T-cell (primary cell): ENCODE data around the gene FAR1. TPM values are rescaled to one million over a fixed set of nuclear protein-coding genes. Genes with fewer than 3 reads are reported as not detected.

Experiments
- ATAC-seq, 4 experiments: fragments of 200-7000 bp in 3 of 4; fragments of 150-1000 bp in 1 of 4; cut with Tn5 transposase; replicated peaks in 1 of 4; 1 replicate in 3 of 4; 2 replicates in 1 of 4; pipeline ENCODE4 v1.10.0; 2021; ENCODE audit warnings: moderate library complexity in 3 of 4, mild to moderate bottlenecking in 2 of 4, moderate number of reproducible peaks in 1 of 4
- CTCF ChIA-PET, 2 donors: fragments of 300-600 bp; sonication (Branson Sonifier 250); formaldehyde crosslinking; loops; one replicate each; lab custom pipeline; 2022; ENCODE audit warnings: antibody characterized with exemption in 2 of 2; lab: Charles Lee
- POLR2A ChIA-PET, 2 donors: fragments of 300-600 bp; sonication (Branson Sonifier 250); formaldehyde crosslinking; loops; one replicate each; lab custom pipeline; 2022; ENCODE audit warnings: antibody characterized with exemption in 2 of 2; lab: Charles Lee
- DNase-seq, 35 experiments: peaks; one replicate each; pipeline versions ENCODE4 v3.0.0 to v3.0.0-alpha.2; 2013 to 2023
- H3K27ac ChIP-seq: one replicate; pipeline ENCODE4 v1.5.1; 2013; ENCODE audit warnings: low read length
- H3K27me3 ChIP-seq, 2 experiments: replicated peaks in 1 of 2; 1 replicate in 1 of 2; 2 replicates in 1 of 2; pipeline versions ENCODE4 v1.6.1 to v1.7.0; 2013; ENCODE audit warnings: low read length in 1 of 2, mixed read lengths in 1 of 2; ENCODE audit not compliant: control insufficient read depth in 2 of 2, insufficient read depth in 2 of 2; ENCODE audit errors: extremely low read depth in 1 of 2
- H3K36me3 ChIP-seq, 2 donors: 1 replicate in 1 of 2; 2 replicates in 1 of 2; pipeline versions ENCODE4 v1.6.1 to v1.7.0; 2013; ENCODE audit warnings: low read length in 1 of 2; ENCODE audit not compliant: control insufficient read depth in 2 of 2, insufficient read depth in 1 of 2; ENCODE audit errors: extremely low read depth in 1 of 2
- H3K4me1 ChIP-seq, 2 experiments: 1 replicate in 1 of 2; 2 replicates in 1 of 2; pipeline versions ENCODE4 v1.6.1 to v1.7.0; 2013; ENCODE audit warnings: low read length in 2 of 2, mixed read lengths in 1 of 2; ENCODE audit not compliant: insufficient read depth in 2 of 2, control insufficient read depth in 1 of 2; ENCODE audit errors: extremely low read depth in 1 of 2
- H3K4me3 ChIP-seq, 2 donors: 1 replicate in 1 of 2; 2 replicates in 1 of 2; pipeline versions ENCODE4 v1.5.1 to v1.7.0; 2013; ENCODE audit warnings: mild to moderate bottlenecking in 2 of 2, low read length in 1 of 2, moderate library complexity in 1 of 2; ENCODE audit not compliant: control insufficient read depth in 1 of 2; ENCODE audit errors: extremely low read depth in 1 of 2
- H3K9me3 ChIP-seq: 2 replicates; pipeline ENCODE4 v1.7.0; 2013
- H3K27ac Mint-ChIP-seq, 2 donors: one replicate each; pipeline ENCODE4 v1.8.0; 2020 to 2021; ENCODE audit warnings: mild to moderate bottlenecking in 2 of 2, mixed read lengths in 2 of 2
- H3K27me3 Mint-ChIP-seq, 2 donors: one replicate each; pipeline ENCODE4 v1.8.0; 2021 to 2022; ENCODE audit warnings: mixed read lengths in 2 of 2
- H3K36me3 Mint-ChIP-seq: one replicate; pipeline ENCODE4 v1.8.0; 2021; ENCODE audit warnings: mixed read lengths
- H3K4me1 Mint-ChIP-seq, 3 donors: one replicate each; pipeline ENCODE4 v1.8.0; 2020 to 2022; ENCODE audit warnings: mixed read lengths in 3 of 3, mild to moderate bottlenecking in 1 of 3
- H3K4me3 Mint-ChIP-seq, 3 donors: one replicate each; pipeline ENCODE4 v1.8.0; 2020 to 2022; ENCODE audit warnings: mild to moderate bottlenecking in 3 of 3, mixed read lengths in 3 of 3, moderate library complexity in 3 of 3
- H3K9me3 Mint-ChIP-seq, 3 donors: one replicate each; pipeline ENCODE4 v1.8.0; 2020 to 2022; ENCODE audit warnings: mixed read lengths in 3 of 3
- WGBS: methylation state at CpG from one replicate; pipeline ENCODE4 v1.1.5; 2013; ENCODE audit warnings: missing lambda C conversion rate; ENCODE audit not compliant: insufficient coverage; 5-methylcytosine and 5-hydroxymethylcytosine counted together
- total RNA-seq, 35 experiments: library from RNA in 6 of 35; stranded (reverse) in 6 of 35; fragments of 120-200 nt in 1 of 35; gene quantifications; one replicate each; pipeline versions ENCODE4 v1.2.1 to v1.2.4 and lab custom pipeline; 2013 to 2026

Gene FAR1
- total RNA-seq, 5 donors from 2014 or later (not counting 1 experiment from before 2014, with no cell fraction given), result 25.2 to 35.2 (median 29.6) TPM

DNA sequence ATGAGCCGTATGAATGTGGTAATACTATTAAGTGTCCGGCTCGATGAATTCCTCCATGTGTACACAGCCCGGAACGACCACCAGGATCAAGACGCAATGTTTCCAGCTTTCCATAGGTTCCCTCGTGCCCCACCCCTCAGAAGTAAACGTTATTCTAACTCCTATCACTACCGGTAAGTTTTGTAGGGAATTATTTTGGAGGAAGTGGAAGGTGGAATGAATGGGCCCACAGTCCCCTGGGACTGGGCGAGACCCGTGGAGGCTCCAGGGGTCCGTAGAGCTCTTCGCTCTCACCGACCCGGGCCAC, 720 bp upstream of the FAR1 start:
- Mint-ChIP-seq H3K9me3 (no peaks in the 10 kb centered on the region), H3K4me1 (peaks cover 40 to 50% (median 41%) of the 10 kb centered on the region in 3 donors), H3K27ac (peak overlapping the region in 1 of 2 donors; percentile 83), H3K27me3 (peaks cover 7 to 13% of the 10 kb centered on the region in 2 donors), H3K4me3 (peak overlapping the region; percentile 84 to 97 (median 85)), H3K36me3 (no peaks in the 10 kb centered on the region)
- Histone ChIP-seq H3K36me3 (no peaks in the 10 kb centered on the region), H3K27me3 (peaks cover 0 to 6% of the 10 kb centered on the region in 2 experiments), H3K4me1 (peaks cover 11 to 24% of the 10 kb centered on the region in 2 experiments), H3K4me3 (peak overlapping the region; percentile 71 to 81), H3K27ac (peak overlapping the region; percentile 56), H3K9me3 (no peaks in the 10 kb centered on the region)
- ChIA-PET CTCF (interaction anchor here in 1 of 2 donors (0.8 to 1.4 kb wide), 5 partner anchors 8 to 180 kb away, joined by 3 to 7 read pairs (median 4); no protein-coding TSS in a partner anchor), POLR2A (interaction anchor here in 1 of 2 donors (0.6 kb wide), 1 partner anchor 349 kb away, joined by 5 read pairs; no protein-coding TSS in a partner anchor)
- DNase-seq (peak in 1 of 35 experiments; percentile 6), ATAC-seq (no peak)
- 6% methylated on average over 6 of the region's 15 CpGs for WGBS

DNA sequence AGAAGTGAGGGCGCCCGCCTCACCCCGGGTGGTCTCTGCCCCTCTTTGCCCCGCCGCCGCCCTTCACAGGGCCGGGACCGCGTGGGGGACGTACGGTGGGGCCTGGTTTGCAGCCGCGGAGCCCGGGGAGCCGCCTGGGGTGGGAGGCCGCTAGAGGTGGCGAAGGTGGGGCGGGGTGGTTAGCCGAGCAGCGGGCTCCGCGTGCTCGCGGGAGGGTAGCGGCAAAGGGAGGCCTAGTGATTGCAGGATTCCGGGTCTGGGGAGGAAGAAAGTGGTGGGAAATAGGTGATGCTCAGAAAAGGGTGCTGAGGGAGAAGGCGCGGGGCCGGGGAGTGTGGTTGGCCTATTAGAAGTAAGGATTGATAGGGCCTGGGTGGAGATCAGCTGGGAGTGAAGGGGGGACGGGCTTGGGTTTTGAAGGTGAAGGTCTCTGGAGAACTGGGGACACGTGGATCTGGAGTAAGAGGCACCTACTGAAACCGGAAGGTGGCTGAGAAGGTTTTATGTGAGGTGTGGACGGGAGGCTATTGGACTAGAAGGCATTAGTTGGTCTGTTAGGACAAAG, 571 bp downstream of the FAR1 start:
- Mint-ChIP-seq H3K27ac (peak overlapping the region; percentile 40 to 72), H3K4me3 (peak overlapping the region; percentile 88 to 97 (median 92)), H3K9me3 (no peaks in the 10 kb centered on the region), H3K4me1 (peaks cover 45 to 54% (median 46%) of the 10 kb centered on the region in 3 donors), H3K27me3 (peaks cover 4 to 9% of the 10 kb centered on the region in 2 donors), H3K36me3 (no peaks in the 10 kb centered on the region)
- Histone ChIP-seq H3K4me1 (peaks cover 11 to 24% of the 10 kb centered on the region in 2 experiments), H3K27ac (peak overlapping the region; percentile 50), H3K9me3 (no peaks in the 10 kb centered on the region), H3K27me3 (peaks cover 0 to 6% of the 10 kb centered on the region in 2 experiments), H3K36me3 (no peaks in the 10 kb centered on the region), H3K4me3 (peak overlapping the region; percentile 41 to 81)
- ChIA-PET POLR2A (interaction anchor here in 1 of 2 donors (0.5 kb wide), 1 partner anchor 198 kb away, joined by 4 read pairs; no protein-coding TSS in a partner anchor), CTCF (interaction anchor here in 1 of 2 donors (1.4 kb wide), 1 partner anchor 15 kb away, joined by 3 read pairs; no protein-coding TSS in a partner anchor)
- ATAC-seq, result peak; percentile 14 to 28 (median 20)
- WGBS, result under 1% methylated on average over 33 of the region's 33 CpGs
- peak in 34 of 35 experiments; percentile 8 to 61 (median 42) for DNase-seq

DNA sequence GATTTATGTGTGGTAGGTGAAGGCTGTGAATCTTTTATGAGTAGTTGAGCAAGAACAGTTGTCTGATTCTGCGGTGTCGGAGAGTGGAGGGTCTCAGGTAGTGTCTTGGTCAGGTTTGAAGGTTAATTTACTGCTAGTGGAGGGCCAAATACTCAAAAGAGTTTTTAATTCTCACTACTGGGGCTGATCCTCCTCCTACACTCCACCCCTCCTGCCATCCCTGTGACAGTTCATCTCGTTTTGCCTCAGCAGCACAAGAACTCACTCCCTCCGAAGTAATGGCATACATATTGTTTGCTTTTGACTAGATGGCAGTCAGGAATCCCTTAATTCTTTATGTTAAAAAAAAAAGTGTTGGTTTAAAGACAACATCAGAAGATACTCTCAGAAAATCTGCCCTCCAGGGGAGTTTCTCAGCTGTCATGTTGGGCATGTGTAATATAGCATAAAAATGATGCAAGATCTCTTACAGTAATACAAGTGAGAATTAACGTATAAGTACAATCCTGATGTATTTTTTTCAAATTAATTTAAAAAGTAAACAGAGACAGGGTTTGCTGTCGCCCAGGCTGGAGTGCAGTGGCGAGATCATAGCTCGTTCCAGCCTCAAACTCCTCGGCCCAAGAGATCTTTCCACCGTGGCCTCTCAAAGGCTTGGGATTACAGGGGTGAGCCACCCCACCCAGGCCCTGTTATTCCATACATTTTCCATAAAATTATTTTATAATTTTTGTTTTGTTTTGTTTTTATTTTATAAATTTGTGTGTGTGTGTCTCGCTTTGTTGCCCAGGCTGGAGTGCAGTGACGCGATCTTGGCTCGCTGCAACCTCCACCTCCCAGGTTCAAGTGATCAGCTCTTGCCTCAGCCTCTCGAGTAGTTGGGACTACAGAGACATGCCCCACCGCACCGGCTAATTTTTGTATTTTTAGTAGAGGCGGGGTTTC, 1.3 kb downstream of the FAR1 start:
- Mint-ChIP-seq H3K4me1 (peaks cover 51 to 58% (median 52%) of the 10 kb centered on the region in 3 donors), H3K27ac (peak overlapping the region; percentile 40 to 72), H3K36me3 (peaks cover under 1% of the 10 kb centered on the region), H3K4me3 (peak overlapping the region; percentile 88 to 97 (median 92)), H3K27me3 (peaks cover 2 to 5% of the 10 kb centered on the region in 2 donors), H3K9me3 (no peaks in the 10 kb centered on the region)
- Histone ChIP-seq H3K27me3 (peaks cover 0 to 5% of the 10 kb centered on the region in 2 experiments), H3K36me3 (no peaks in the 10 kb centered on the region), H3K4me1 (peaks cover 11 to 24% of the 10 kb centered on the region in 2 experiments), H3K27ac (peak overlapping the region; percentile 50), H3K4me3 (peak overlapping the region; percentile 41 to 81), H3K9me3 (no peaks in the 10 kb centered on the region)
- 100% methylated on average over 6 of the region's 18 CpGs for WGBS
- CTCF ChIA-PET, result interaction anchor here in 1 of 2 donors (0.6 to 1.4 kb wide), 2 partner anchors 15 to 624 kb away, joined by 3 to 7 read pairs; no protein-coding TSS in a partner anchor
- ATAC-seq (no peak), DNase-seq (peak in 1 of 35 experiments; percentile 14)
- POLR2A ChIA-PET, result interaction anchor here in 1 of 2 donors (0.5 to 0.6 kb wide), 3 partner anchors 74 to 1083 kb away, joined by 3 to 5 read pairs (median 4); no protein-coding TSS in a partner anchor

DNA sequence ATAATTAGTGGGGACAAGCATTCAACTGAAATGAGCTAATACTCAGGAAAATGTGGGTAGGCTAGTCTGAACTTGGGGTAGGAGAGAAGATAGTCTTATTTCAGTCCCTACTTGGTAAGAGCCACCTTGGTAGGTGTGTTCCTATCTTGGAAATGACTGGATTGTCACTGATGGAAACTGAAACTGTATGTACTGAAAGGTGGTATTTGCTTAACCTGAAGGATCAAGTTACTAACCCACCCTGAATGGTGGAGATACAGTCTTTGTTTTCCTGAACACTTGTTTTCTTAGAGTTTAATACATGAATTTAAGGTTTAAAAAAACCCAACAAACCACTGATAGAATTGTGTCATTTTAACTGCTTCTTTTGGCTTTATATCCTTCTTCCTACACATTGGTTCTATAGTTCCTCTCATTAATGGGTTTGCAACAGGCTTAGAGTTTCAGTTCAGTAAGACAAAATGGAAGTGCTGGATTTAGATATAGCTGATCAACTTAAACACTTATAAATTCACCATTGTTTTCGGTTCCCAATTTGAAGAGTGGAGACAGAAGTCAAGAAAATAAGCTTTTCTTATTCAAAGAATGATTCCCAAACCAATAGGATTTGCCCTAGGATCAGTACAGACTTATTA, 4.2 kb downstream of the FAR1 start:
- Mint-ChIP-seq H3K9me3 (no peaks in the 10 kb centered on the region), H3K36me3 (peaks cover 4% of the 10 kb centered on the region), H3K27ac (no peak overlapping the region), H3K4me3 (no peak overlapping the region), H3K27me3 (no peaks in the 10 kb centered on the region), H3K4me1 (peaks cover 65 to 72% (median 70%) of the 10 kb centered on the region in 3 donors)
- Histone ChIP-seq H3K9me3 (no peaks in the 10 kb centered on the region), H3K27ac (no peak overlapping the region), H3K4me3 (no peak overlapping the region), H3K36me3 (no peaks in the 10 kb centered on the region), H3K27me3 (no peaks in the 10 kb centered on the region), H3K4me1 (peaks cover 9 to 19% of the 10 kb centered on the region in 2 experiments)
- DNase-seq, result no peak
- no CpG with 5 or more reads among the region's 1 CpG for WGBS
- no peak for ATAC-seq
- ChIA-PET POLR2A (no interaction called here), CTCF (interaction anchor here in 1 of 2 donors (0.9 to 1.1 kb wide), 2 partner anchors 9 to 729 kb away, joined by 3 read pairs; no protein-coding TSS in a partner anchor)

DNA sequence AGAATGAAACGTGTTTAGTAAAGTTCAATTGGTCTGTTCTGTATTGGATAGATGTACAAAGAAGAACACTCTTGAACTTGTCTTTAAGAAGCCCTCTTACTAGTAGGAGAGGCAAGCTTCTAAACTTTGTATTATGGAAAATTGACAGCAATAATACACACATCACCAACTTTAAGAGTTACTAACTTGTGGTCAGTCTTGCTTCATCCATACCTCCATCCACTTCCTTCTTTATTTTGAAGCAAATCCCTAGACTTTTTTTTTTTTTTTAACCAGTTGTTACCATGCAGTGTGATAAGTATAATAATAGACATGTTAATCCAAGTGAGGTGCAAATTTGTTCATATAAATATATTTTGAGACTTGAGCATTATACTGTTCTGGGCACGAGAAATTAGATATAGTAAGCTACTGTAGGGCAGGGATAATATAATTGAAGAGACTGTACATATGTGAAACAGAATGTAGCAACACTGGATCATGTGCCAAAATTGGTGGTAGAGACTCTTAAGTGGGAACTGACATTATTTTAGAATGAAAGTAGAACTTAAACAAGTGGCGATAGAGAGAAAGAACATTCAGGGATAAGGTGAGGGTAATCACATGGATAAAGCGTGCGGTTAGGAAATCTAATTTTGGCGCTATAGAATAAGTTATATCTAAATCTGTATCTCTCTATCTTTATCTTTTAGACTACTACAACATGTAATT, 6.5 kb downstream of the FAR1 start:
- H3K4me1 Mint-ChIP-seq, result peaks cover 63 to 77% (median 67%) of the 10 kb centered on the region in 3 donors
- H3K4me1 ChIP-seq, result peaks cover 2 to 8% of the 10 kb centered on the region in 2 experiments
- H3K27me3 ChIP-seq, result no peaks in the 10 kb centered on the region
- H3K9me3 Mint-ChIP-seq, result no peaks in the 10 kb centered on the region
- no peak for DNase-seq
- 88% methylated on average over 1 of the region's 6 CpGs for WGBS
- ChIA-PET CTCF (no interaction called here), POLR2A (interaction anchor here (0.7 kb wide), 2 partner anchors 20 to 73 kb away, joined by 3 to 5 read pairs; no protein-coding TSS in a partner anchor)
- no peak for ATAC-seq
- no peaks in the 10 kb centered on the region for H3K36me3 ChIP-seq
- H3K4me3 ChIP-seq, result no peak overlapping the region
- H3K9me3 ChIP-seq, result no peaks in the 10 kb centered on the region
- H3K27me3 Mint-ChIP-seq, result no peaks in the 10 kb centered on the region
- H3K27ac Mint-ChIP-seq, result no peak overlapping the region
- H3K36me3 Mint-ChIP-seq, result peaks cover 4% of the 10 kb centered on the region
- no peak overlapping the region for H3K27ac ChIP-seq
- no peak overlapping the region for H3K4me3 Mint-ChIP-seq
